ENCODE data around the gene RRAGC.
"Not testable (repeated sequence)": the region's sequence is repeated elsewhere in the genome, so short reads cannot be mapped to it uniquely, and the experiment has no call there.

Gene RRAGC

GRCh38 chr1:38820860-38821259 is 38.7 kb downstream of the RRAGC start:
- in situ Hi-C loops (cut with MboI; ENCODE audit: low pct_unique_long_range_greater_than_20kb, low sequenced_read_pairs): no loop called here
- DNase-seq: no peak

GRCh38 chr1:38819516-38819915 is 40.1 kb downstream of the RRAGC start:
- no peak for DNase-seq
- in situ Hi-C loops (cut with MboI; ENCODE audit: low pct_unique_long_range_greater_than_20kb, low sequenced_read_pairs): no loop called here

- no peak for DNase-seq
- in situ Hi-C loops (cut with MboI; ENCODE audit: low pct_unique_long_range_greater_than_20kb, low sequenced_read_pairs): no loop called here
Measured at GRCh38 chr1:38819040-38819439, 40.5 kb downstream of the RRAGC start.

GRCh38 chr1:38818175-38818976 is 41.2 kb downstream of the RRAGC start:
- peak; percentile 37 for DNase-seq
- in situ Hi-C loops (cut with MboI; ENCODE audit: low pct_unique_long_range_greater_than_20kb, low sequenced_read_pairs): no loop called here

GRCh38 chr1:38817267-38818174 is 42.1 kb downstream of the RRAGC start:
- in situ Hi-C loops (cut with MboI; ENCODE audit: low pct_unique_long_range_greater_than_20kb, low sequenced_read_pairs): no loop called here
- no peak for DNase-seq

- DNase-seq: peak; percentile 90
- in situ Hi-C loops (cut with MboI; ENCODE audit: low pct_unique_long_range_greater_than_20kb, low sequenced_read_pairs): no loop called here
Measured at GRCh38 chr1:38815903-38816627, 43.5 kb downstream of the RRAGC start.

- in situ Hi-C loops (cut with MboI; ENCODE audit: low pct_unique_long_range_greater_than_20kb, low sequenced_read_pairs): no loop called here
- DNase-seq: no peak
Measured at GRCh38 chr1:38814984-38815464, 44.5 kb downstream of the RRAGC start.

- no peak for DNase-seq
- in situ Hi-C loops (cut with MboI; ENCODE audit: low pct_unique_long_range_greater_than_20kb, low sequenced_read_pairs): no loop called here
Measured at GRCh38 chr1:38814444-38814983, 45.1 kb downstream of the RRAGC start.

- no peak for DNase-seq
- in situ Hi-C loops (cut with MboI; ENCODE audit: low pct_unique_long_range_greater_than_20kb, low sequenced_read_pairs): no loop called here
Measured at GRCh38 chr1:38812981-38813380, 46.6 kb downstream of the RRAGC start.

GRCh38 chr1:38811466-38811865 is 48.1 kb downstream of the RRAGC start:
- DNase-seq; in situ Hi-C loops (cut with MboI; ENCODE audit: low pct_unique_long_range_greater_than_20kb, low sequenced_read_pairs): not testable (repeated sequence)

- no peak for DNase-seq
- in situ Hi-C loops (cut with MboI; ENCODE audit: low pct_unique_long_range_greater_than_20kb, low sequenced_read_pairs): no loop called here
Measured at GRCh38 chr1:38806090-38806489, 53.5 kb downstream of the RRAGC start.

GRCh38 chr1:38805036-38805435 is 54.5 kb downstream of the RRAGC start:
- in situ Hi-C loops (cut with MboI; ENCODE audit: low pct_unique_long_range_greater_than_20kb, low sequenced_read_pairs): no loop called here
- DNase-seq: no peak

- in situ Hi-C loops (cut with MboI; ENCODE audit: low pct_unique_long_range_greater_than_20kb, low sequenced_read_pairs): no loop called here
Measured at GRCh38 chr1:38804062-38804886, 55.3 kb downstream of the RRAGC start.

GRCh38 chr1:38803647-38804046 is 55.9 kb downstream of the RRAGC start:
- DNase-seq: no peak
- in situ Hi-C loops (cut with MboI; ENCODE audit: low pct_unique_long_range_greater_than_20kb, low sequenced_read_pairs): no loop called here

More at GRCh38 chr1:38804062-38804886, 55.3 kb downstream of the RRAGC start:
- DNase-seq: no peak

GRCh38 chr1:38800720-38801671 is 58.6 kb downstream of the RRAGC start:
- in situ Hi-C loops (cut with MboI; ENCODE audit: low pct_unique_long_range_greater_than_20kb, low sequenced_read_pairs): no loop called here
- DNase-seq: no peak

GRCh38 chr1:38793299-38793698 is 66.3 kb downstream of the RRAGC start:
- DNase-seq: no peak
- in situ Hi-C loops (cut with MboI; ENCODE audit: low pct_unique_long_range_greater_than_20kb, low sequenced_read_pairs): no loop called here

GRCh38 chr1:38791892-38792291 is 67.7 kb downstream of the RRAGC start:
- DNase-seq: no peak
- in situ Hi-C loops (cut with MboI; ENCODE audit: low pct_unique_long_range_greater_than_20kb, low sequenced_read_pairs): no loop called here

Data from KBM-7 (cell line).